Measurements from ENCODE around the gene KLHL20.

The KLHL20 gene

DNA sequence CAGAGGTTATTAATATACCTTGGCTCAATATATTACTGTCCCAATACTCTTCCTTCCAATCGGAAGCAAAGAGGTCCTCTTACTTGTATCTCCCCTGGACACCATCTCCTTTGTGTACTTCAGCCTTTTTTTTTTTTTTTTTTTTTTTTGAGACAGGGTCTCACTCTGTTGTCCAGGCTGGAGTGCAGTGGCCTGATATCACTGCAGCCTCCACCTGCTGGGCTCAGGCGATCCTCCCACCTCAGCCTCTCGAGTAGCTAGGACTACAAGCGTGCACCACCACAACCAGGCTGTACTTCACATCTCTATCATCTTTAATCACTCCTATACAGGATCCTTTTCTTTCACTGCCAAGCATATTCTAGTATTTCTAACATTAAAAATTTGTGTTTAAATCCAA lies 106.9 kb downstream of the KLHL20 start:
- peak overlapping the region; percentile 100 for H3K4me3 ChIP-seq (ENCODE audit: low read depth, low read length)
- no peak for DNase-seq (ENCODE audit: low read depth)
- TF ChIP-seq POLR2A (IDR thresholded peaks at IDR 0.05; ENCODE audit: extremely low read depth, insufficient read length) (no peak), MYC (IDR thresholded peaks at IDR 0.05; ENCODE audit: low read depth, low read length) (no peak)
- TF ChIP-seq, protein P1, sequence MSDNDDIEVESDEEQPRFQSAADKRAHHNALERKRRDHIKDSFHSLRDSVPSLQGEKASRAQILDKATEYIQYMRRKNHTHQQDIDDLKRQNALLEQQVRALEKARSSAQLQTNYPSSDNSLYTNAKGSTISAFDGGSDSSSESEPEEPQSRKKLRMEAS (IDR thresholded peaks at IDR 0.05; ENCODE audit: low read depth, low read length), result no peak
- TF ChIP-seq, protein P2, sequence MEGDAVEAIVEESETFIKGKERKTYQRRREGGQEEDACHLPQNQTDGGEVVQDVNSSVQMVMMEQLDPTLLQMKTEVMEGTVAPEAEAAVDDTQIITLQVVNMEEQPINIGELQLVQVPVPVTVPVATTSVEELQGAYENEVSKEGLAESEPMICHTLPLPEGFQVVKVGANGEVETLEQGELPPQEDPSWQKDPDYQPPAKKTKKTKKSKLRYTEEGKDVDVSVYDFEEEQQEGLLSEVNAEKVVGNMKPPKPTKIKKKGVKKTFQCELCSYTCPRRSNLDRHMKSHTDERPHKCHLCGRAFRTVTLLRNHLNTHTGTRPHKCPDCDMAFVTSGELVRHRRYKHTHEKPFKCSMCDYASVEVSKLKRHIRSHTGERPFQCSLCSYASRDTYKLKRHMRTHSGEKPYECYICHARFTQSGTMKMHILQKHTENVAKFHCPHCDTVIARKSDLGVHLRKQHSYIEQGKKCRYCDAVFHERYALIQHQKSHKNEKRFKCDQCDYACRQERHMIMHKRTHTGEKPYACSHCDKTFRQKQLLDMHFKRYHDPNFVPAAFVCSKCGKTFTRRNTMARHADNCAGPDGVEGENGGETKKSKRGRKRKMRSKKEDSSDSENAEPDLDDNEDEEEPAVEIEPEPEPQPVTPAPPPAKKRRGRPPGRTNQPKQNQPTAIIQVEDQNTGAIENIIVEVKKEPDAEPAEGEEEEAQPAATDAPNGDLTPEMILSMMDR (IDR thresholded peaks at IDR 0.05; ENCODE audit: low read depth, low read length), result no peak

DNA sequence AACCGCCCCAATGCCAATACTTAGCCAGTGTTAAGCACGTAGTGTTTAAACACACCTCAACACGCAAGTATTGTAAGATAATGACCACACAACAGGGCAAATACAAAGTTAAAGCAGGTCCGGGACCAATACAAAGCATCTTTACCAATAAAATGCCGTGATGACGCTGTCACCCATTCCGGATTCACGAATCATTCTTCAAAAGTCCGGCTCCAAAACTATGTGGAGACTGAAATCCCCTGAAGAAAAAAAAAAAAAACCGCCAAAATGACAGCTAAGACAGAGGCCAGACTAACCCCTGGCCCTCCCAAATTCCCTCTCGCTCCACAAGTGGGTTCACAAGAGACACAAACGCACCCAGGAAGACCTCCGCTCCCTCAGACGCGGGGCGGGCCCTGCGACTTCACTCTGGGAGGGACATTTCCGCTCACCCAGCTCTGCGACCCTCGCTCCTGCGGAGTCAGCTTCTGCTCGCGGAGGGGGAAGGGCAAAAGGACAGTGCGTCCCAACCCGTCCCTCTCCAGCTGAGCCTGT lies 109.1 kb downstream of the KLHL20 start:
- peak; percentile 6 for TF ChIP-seq POLR2A (IDR thresholded peaks at IDR 0.05; ENCODE audit: extremely low read depth, insufficient read length)
- no peak for TF ChIP-seq MYC (IDR thresholded peaks at IDR 0.05; ENCODE audit: low read depth, low read length)
- no peak for DNase-seq (ENCODE audit: low read depth)
- peak overlapping the region; percentile 100 for H3K4me3 ChIP-seq (ENCODE audit: low read depth, low read length)

DNA sequence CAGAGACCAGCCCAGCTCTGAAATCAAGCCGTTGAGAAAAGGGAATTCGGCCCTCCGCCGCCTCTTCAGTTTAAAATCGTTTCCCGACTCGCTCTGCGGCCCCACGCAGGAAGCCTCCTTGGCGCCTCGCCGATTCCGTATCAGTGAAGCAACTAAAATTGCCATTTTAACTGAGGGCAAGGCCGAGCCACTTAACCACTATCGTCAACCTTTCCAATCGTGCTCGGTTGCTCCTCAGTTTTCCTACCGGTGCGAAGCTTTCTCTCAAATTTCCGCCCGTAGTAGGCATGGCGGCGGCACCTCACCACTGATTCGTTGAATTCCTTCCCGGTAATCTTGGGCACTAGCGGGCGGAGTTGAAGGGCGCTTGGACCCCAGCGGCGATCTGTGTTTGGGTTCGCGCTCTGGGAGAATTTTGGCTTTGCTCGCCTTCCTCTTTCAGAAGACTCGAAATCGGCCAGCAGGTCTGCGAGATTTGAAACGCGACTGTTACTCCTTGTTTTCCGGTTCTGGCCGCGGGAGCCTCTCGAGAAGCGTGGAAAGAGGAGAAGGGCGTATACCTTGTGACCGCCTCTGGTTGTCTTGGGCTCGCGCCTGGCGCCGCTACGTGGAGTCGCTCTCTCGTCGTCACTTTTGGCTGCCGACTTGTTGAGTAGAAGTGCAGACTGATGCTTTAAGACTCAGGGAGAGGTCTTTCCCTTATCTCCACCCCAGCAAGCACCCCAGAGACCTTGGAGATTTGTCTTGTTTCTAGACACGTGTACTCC lies 109.7 kb downstream of the KLHL20 start, which contains the start of the genes CENPL and DARS2:
Gene CENPL (minus strand): TSS at position 569 of the 767 bp plus-strand sequence. CDS start 13,584 bp downstream, outside the sequence.
Gene DARS2 (plus strand): TSS at position 359 of the 767 bp plus-strand sequence. CDS start 557 bp downstream, outside the sequence.
- peak within 1 kb of the TSS; percentile 100 for H3K4me3 ChIP-seq (ENCODE audit: low read depth, low read length)
- TF ChIP-seq POLR2A (IDR thresholded peaks at IDR 0.05; ENCODE audit: extremely low read depth, insufficient read length) (peak; percentile 60), MYC (IDR thresholded peaks at IDR 0.05; ENCODE audit: low read depth, low read length) (peak; percentile 81)
- TF ChIP-seq, protein P2 (IDR thresholded peaks at IDR 0.05; ENCODE audit: low read depth, low read length), result no peak
- TF ChIP-seq, protein P1 (IDR thresholded peaks at IDR 0.05; ENCODE audit: low read depth, low read length), result peak; percentile 64; the same call in 1 of the 2 replicates
- peak; percentile 98 for DNase-seq (ENCODE audit: low read depth)

DNA sequence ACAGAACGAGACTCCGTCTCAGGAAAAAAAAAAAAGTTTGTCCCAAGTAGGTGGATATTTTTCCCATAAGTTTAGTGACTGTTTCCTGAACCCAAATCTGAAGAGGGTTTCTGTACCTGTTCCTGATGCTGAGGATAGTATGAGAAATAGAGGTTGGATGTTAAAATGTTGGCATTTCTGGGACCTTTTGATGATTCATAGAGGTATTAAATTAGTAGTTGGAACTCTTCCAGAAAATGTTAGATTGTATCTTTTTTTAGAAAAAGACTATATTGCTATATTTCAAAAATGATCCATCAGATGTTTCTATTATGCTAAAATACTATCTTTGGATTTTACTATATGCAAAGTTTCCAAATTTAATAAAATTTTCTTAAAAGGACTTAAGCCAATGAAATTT lies 112.8 kb downstream of the KLHL20 start:
- TF ChIP-seq, protein P1 (IDR thresholded peaks at IDR 0.05; ENCODE audit: low read depth, low read length), result no peak
- TF ChIP-seq MYC (IDR thresholded peaks at IDR 0.05; ENCODE audit: low read depth, low read length) (no peak), POLR2A (IDR thresholded peaks at IDR 0.05; ENCODE audit: extremely low read depth, insufficient read length) (no peak)
- TF ChIP-seq, protein P2 (IDR thresholded peaks at IDR 0.05; ENCODE audit: low read depth, low read length), result no peak
- H3K4me3 ChIP-seq (ENCODE audit: low read depth, low read length), result no peak overlapping the region

DNA sequence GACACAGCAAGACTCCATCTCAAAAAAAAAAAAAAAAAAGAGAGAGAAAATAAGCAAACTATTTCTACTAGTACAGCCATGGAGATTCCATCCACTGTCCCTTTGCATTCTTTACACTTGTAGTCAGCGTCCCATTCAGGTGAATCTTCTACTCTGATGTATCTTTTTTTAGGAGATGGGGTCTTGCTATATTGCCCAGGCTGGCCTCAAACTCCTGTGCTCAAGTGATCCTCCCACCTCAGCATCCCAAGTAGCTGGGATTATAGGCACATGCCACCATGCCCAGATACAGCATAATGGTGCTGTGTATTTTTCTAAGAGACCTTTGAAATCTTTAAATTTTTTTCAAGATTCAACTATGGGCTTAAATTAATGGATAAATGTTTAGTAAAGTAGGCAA lies 118.0 kb downstream of the KLHL20 start:
- H3K4me3 ChIP-seq (ENCODE audit: low read depth, low read length), result no peak overlapping the region
- DNase-seq (ENCODE audit: low read depth), result no peak
- TF ChIP-seq POLR2A (IDR thresholded peaks at IDR 0.05; ENCODE audit: extremely low read depth, insufficient read length) (no peak), MYC (IDR thresholded peaks at IDR 0.05; ENCODE audit: low read depth, low read length) (no peak)
- TF ChIP-seq, protein P2 (IDR thresholded peaks at IDR 0.05; ENCODE audit: low read depth, low read length), result no peak
- TF ChIP-seq, protein P1 (IDR thresholded peaks at IDR 0.05; ENCODE audit: low read depth, low read length), result no peak

More for the DNA sequence above, 112.8 kb downstream of the KLHL20 start:
- DNase-seq (ENCODE audit: low read depth), result no peak

Data from NB4 (cell line).